Kidney (tissue), 14 donors: ENCODE data around the gene TPM4. TPM values are rescaled to one million over a fixed set of nuclear protein-coding genes. Genes with fewer than 3 reads are reported as not detected.

Experiments used
- DNase-seq, 5 donors: peaks; one replicate each; pipeline ENCODE4 v3.0.0-alpha.2; 2013 to 2020
- FAIRE-seq: peaks from 2 replicates; lab custom pipeline; 2012; peaks lifted over from hg19 to GRCh38; lab: Jason Lieb, UNC
- H3K27ac ChIP-seq, 2 donors: one replicate each; pipeline ENCODE4 v1.7.0; 2013; ENCODE audit warnings: low read depth in 2 of 2, low read length in 2 of 2, inconsistent platforms in 1 of 2
- H3K27me3 ChIP-seq: one replicate; pipeline ENCODE4 v1.7.1; 2013; ENCODE audit warnings: low read length, inconsistent platforms; ENCODE audit not compliant: control insufficient read depth, insufficient read depth
- H3K36me3 ChIP-seq, 3 donors: one replicate each; pipeline versions ENCODE4 v1.7.0 to v1.7.1; 2013; ENCODE audit warnings: low read length in 3 of 3, control low read depth in 1 of 3, inconsistent platforms in 1 of 3; ENCODE audit not compliant: insufficient read depth in 3 of 3, control insufficient read depth in 2 of 3
- H3K4me1 ChIP-seq, 3 donors: one replicate each; pipeline versions ENCODE4 v1.7.0 to v1.7.1; 2013; ENCODE audit warnings: low read length in 3 of 3, inconsistent platforms in 1 of 3, low read depth in 1 of 3; ENCODE audit not compliant: control insufficient read depth in 2 of 3, insufficient read depth in 2 of 3
- H3K4me3 ChIP-seq, 3 donors: one replicate each; pipeline versions ENCODE4 v1.7.0 to v1.8.1; 2013; ENCODE audit warnings: low read length in 3 of 3, control low read depth in 1 of 3, inconsistent platforms in 1 of 3
- H3K9ac ChIP-seq, 3 donors: one replicate each; pipeline versions ENCODE4 v1.7.0 to v1.7.1; 2013; ENCODE audit warnings: low read length in 3 of 3, control low read depth in 1 of 3, inconsistent platforms in 1 of 3
- H3K9me3 ChIP-seq, 3 donors: one replicate each; pipeline versions ENCODE4 v1.7.0 to v1.7.1; 2013; ENCODE audit warnings: low read length in 3 of 3, control low read depth in 1 of 3, inconsistent platforms in 1 of 3; ENCODE audit not compliant: control insufficient read depth in 2 of 3, insufficient read depth in 1 of 3
- intact Hi-C: fragments of 100-400 bp; cut with DNase I; formaldehyde crosslinking; loops from one replicate; pipeline ENCODE4 v1.11.1; 2022
- polyA plus RNA-seq: library from polyadenylated mRNA; stranded (reverse); fragments of 350-450 nt; fragmentation: Illumina TruSeq; extraction: RNeasy Lipid Tissue Mini Kit (QIAGEN cat#74804); gene quantifications from one replicate; pipeline ENCODE4 v1.2.3, GENCODE V29; 2014; ENCODE audit warnings: low read depth, low replicate concordance; ENCODE audit not compliant: insufficient read depth
- total RNA-seq: library from RNA; stranded (reverse); fragmentation: NEBNext Ultra II Directional; extraction: Animal tissue kit (Norgen Biotek cat#: 25700); gene quantifications from one replicate; pipeline ENCODE4 v1.2.1, GENCODE V29; 2021
- TF ChIP-seq, protein P1 (sequence below): IDR thresholded peaks from 3 replicates; pipeline ENCODE4 v1.5.1; 2012; ENCODE audit warnings: mild to moderate bottlenecking, moderate library complexity, borderline replicate concordance; ENCODE audit not compliant: insufficient read depth; ENCODE audit errors: extremely low read depth
- donor health status: control.
- donor health status: control.
- donor health status: control.
- donor health status: control.
- donor health status: control.
- donor health status: DM: yes; HTN: yes; CAD: no.
- donor health status: Normal renal cell carcinoma (clear cell type).

The TPM4 gene
- total and polyA plus RNA-seq, 2 donors from 2014 or later: 132 to 273 TPM

- Histone ChIP-seq H3K9me3 (no peaks in the 10 kb centered on the region), H3K27me3 (no peaks in the 10 kb centered on the region), H3K27ac (no peak overlapping the region), H3K9ac (no peak overlapping the region), H3K36me3 (no peaks in the 10 kb centered on the region), H3K4me1 (peaks cover 0 to 4% (median 0%) of the 10 kb centered on the region in 3 donors), H3K4me3 (peak overlapping the region in 1 of 3 donors; percentile 34)
- intact Hi-C loops: loop anchor here (5.0 kb wide), 1 partner anchor 141 kb away; no protein-coding TSS in a partner anchor
- FAIRE-seq (no peak), DNase-seq (peak; percentile 78 to 89 (median 81))
- TF ChIP-seq, protein P1, sequence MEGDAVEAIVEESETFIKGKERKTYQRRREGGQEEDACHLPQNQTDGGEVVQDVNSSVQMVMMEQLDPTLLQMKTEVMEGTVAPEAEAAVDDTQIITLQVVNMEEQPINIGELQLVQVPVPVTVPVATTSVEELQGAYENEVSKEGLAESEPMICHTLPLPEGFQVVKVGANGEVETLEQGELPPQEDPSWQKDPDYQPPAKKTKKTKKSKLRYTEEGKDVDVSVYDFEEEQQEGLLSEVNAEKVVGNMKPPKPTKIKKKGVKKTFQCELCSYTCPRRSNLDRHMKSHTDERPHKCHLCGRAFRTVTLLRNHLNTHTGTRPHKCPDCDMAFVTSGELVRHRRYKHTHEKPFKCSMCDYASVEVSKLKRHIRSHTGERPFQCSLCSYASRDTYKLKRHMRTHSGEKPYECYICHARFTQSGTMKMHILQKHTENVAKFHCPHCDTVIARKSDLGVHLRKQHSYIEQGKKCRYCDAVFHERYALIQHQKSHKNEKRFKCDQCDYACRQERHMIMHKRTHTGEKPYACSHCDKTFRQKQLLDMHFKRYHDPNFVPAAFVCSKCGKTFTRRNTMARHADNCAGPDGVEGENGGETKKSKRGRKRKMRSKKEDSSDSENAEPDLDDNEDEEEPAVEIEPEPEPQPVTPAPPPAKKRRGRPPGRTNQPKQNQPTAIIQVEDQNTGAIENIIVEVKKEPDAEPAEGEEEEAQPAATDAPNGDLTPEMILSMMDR: peak; percentile 89
These were observed 34.9 kb upstream of the TPM4 start for GRCh38 chr19:16041299-16041990.

- Histone ChIP-seq H3K9ac (no peak overlapping the region), H3K36me3 (no peaks in the 10 kb centered on the region), H3K27me3 (no peaks in the 10 kb centered on the region), H3K27ac (no peak overlapping the region), H3K4me3 (no peak overlapping the region), H3K4me1 (peaks cover 0 to 4% (median 0%) of the 10 kb centered on the region in 3 donors), H3K9me3 (no peaks in the 10 kb centered on the region)
- TF ChIP-seq, protein P1: no peak
- intact Hi-C loops: loop anchor here (5.0 kb wide), 1 partner anchor 140 kb away; no protein-coding TSS in a partner anchor
- no peak for DNase-seq
- FAIRE-seq: no peak
These were observed 34.3 kb upstream of the TPM4 start for GRCh38 chr19:16041991-16042386.

DNA sequence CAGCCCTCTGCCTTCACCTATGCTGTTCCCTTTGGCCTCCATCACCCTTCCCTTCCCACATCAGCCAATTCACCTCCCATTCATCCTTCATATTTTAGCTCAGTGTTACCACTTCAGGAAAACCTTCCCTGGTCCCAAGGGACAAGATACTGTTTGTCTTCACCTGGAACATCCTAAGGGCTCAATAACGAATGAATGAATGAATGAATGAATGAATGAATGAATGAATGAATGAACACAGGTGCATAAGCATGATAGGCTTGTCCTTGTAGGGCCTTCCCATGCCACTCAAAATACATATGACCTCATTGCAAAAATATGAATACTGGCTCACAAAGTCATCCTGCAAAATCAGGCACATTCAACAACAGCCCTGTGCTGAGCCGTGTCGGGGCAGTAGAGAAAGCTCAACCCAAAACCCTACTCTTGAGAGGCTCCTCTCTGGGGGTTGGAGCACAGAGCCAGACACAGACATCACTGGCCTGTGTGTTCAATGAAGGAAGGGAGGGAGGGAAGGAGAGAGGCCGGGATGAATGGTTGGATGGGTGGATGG is 33.7 kb upstream of the TPM4 start:
- DNase-seq: no peak
- TF ChIP-seq, protein P1: no peak
- H3K27ac ChIP-seq: no peak overlapping the region
- no peaks in the 10 kb centered on the region for H3K9me3 ChIP-seq
- intact Hi-C loops: loop anchor here (5.0 kb wide), 1 partner anchor 140 kb away; no protein-coding TSS in a partner anchor
- no peaks in the 10 kb centered on the region for H3K27me3 ChIP-seq
- H3K4me3 ChIP-seq: no peak overlapping the region
- H3K36me3 ChIP-seq: no peaks in the 10 kb centered on the region
- H3K9ac ChIP-seq: no peak overlapping the region
- H3K4me1 ChIP-seq: peaks cover 0 to 4% (median 0%) of the 10 kb centered on the region in 3 donors
- no peak for FAIRE-seq
